ENCODE results near the gene RNF125.

RNF125 gene

DNA sequence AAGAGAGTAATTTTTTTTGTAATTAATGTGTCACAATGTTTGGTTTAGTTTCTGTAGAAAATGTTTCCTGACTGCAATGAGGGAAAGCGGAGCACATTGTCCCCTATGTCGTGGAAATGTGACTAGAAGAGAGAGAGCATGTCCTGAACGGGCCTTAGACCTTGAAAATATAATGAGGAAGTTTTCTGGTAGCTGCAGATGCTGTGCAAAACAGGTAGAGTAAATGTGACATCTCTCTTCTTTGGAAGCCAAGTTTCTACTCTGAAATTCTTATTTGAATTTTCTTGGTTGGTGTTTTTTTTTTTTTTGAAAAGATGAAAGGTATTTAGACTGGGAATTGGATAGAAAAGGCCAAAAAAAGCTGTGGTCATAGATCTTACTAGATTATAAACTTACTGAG, 93.1 kb downstream of the RNF125 start:
- H3K9ac ChIP-seq (ENCODE audit: low read length in 2 of 2) = no peak overlapping the region
- H3K4me3 ChIP-seq (ENCODE audit: low read length in 2 of 2) = no peak overlapping the region
- no peaks in the 10 kb centered on the region for H3K4me1 ChIP-seq (ENCODE audit: control insufficient read depth, insufficient read depth, low read length)
- no peaks in the 10 kb centered on the region for H3K9me3 ChIP-seq (ENCODE audit: control insufficient read depth in 2 of 2, low read length in 2 of 2)
- H3K27me3 ChIP-seq (ENCODE audit: control insufficient read depth in 1 of 2, insufficient read depth in 2 of 2, low read length in 2 of 2) = no peaks in the 10 kb centered on the region
- peaks cover 0 to 15% of the 10 kb centered on the region in 2 donors for H3K36me3 ChIP-seq (ENCODE audit: control insufficient read depth in 2 of 2, insufficient read depth in 2 of 2, low read length in 2 of 2)
- no peak overlapping the region for H3K27ac ChIP-seq (ENCODE audit: low read length)

GRCh38 chr18:32112826-32113225, 94.2 kb downstream of the RNF125 start:
- Histone ChIP-seq H3K4me1 (ENCODE audit: control insufficient read depth, insufficient read depth, low read length) (no peaks in the 10 kb centered on the region), H3K9ac (ENCODE audit: low read length in 2 of 2) (no peak overlapping the region), H3K27me3 (ENCODE audit: control insufficient read depth in 1 of 2, insufficient read depth in 2 of 2, low read length in 2 of 2) (no peaks in the 10 kb centered on the region), H3K27ac (ENCODE audit: low read length) (no peak overlapping the region), H3K36me3 (ENCODE audit: control insufficient read depth in 2 of 2, insufficient read depth in 2 of 2, low read length in 2 of 2) (peaks cover 0 to 15% of the 10 kb centered on the region in 2 donors), H3K9me3 (ENCODE audit: control insufficient read depth in 2 of 2, low read length in 2 of 2) (no peaks in the 10 kb centered on the region), H3K4me3 (ENCODE audit: low read length in 2 of 2) (no peak overlapping the region)

GRCh38 chr18:32114293-32114942, 95.8 kb downstream of the RNF125 start:
- peaks cover 0 to 15% of the 10 kb centered on the region in 2 donors for H3K36me3 ChIP-seq (ENCODE audit: control insufficient read depth in 2 of 2, insufficient read depth in 2 of 2, low read length in 2 of 2)
- H3K27ac ChIP-seq (ENCODE audit: low read length) = no peak overlapping the region
- H3K9me3 ChIP-seq (ENCODE audit: control insufficient read depth in 2 of 2, low read length in 2 of 2) = no peaks in the 10 kb centered on the region
- no peak overlapping the region for H3K4me3 ChIP-seq (ENCODE audit: low read length in 2 of 2)
- no peak overlapping the region for H3K9ac ChIP-seq (ENCODE audit: low read length in 2 of 2)
- H3K4me1 ChIP-seq (ENCODE audit: control insufficient read depth, insufficient read depth, low read length) = no peaks in the 10 kb centered on the region
- H3K27me3 ChIP-seq (ENCODE audit: control insufficient read depth in 1 of 2, insufficient read depth in 2 of 2, low read length in 2 of 2) = no peaks in the 10 kb centered on the region

GRCh38 chr18:32122039-32122438, 103.4 kb downstream of the RNF125 start:
- no peaks in the 10 kb centered on the region for H3K27me3 ChIP-seq (ENCODE audit: control insufficient read depth in 1 of 2, insufficient read depth in 2 of 2, low read length in 2 of 2)
- H3K27ac ChIP-seq (ENCODE audit: low read length) = no peak overlapping the region
- H3K4me3 ChIP-seq (ENCODE audit: low read length in 2 of 2) = no peak overlapping the region
- H3K4me1 ChIP-seq (ENCODE audit: control insufficient read depth, insufficient read depth, low read length) = no peaks in the 10 kb centered on the region
- no peaks in the 10 kb centered on the region for H3K9me3 ChIP-seq (ENCODE audit: control insufficient read depth in 2 of 2, low read length in 2 of 2)
- H3K9ac ChIP-seq (ENCODE audit: low read length in 2 of 2) = no peak overlapping the region
- H3K36me3 ChIP-seq (ENCODE audit: control insufficient read depth in 2 of 2, insufficient read depth in 2 of 2, low read length in 2 of 2) = peaks cover 0 to 12% of the 10 kb centered on the region in 2 donors

Measured in stomach smooth muscle (tissue), 2 donors.